NCI-H1105 (cell line): Measurements from ENCODE around the gene SNU13.
"Not testable (repeated sequence)": the region's sequence is repeated elsewhere in the genome, so short reads cannot be mapped to it uniquely, and the experiment has no call there.

ENCODE experiments used
- DNase-seq: peaks from one replicate; lab custom pipeline; 2025; lab: John Stamatoyannopoulos, UW

Gene SNU13

DNA sequence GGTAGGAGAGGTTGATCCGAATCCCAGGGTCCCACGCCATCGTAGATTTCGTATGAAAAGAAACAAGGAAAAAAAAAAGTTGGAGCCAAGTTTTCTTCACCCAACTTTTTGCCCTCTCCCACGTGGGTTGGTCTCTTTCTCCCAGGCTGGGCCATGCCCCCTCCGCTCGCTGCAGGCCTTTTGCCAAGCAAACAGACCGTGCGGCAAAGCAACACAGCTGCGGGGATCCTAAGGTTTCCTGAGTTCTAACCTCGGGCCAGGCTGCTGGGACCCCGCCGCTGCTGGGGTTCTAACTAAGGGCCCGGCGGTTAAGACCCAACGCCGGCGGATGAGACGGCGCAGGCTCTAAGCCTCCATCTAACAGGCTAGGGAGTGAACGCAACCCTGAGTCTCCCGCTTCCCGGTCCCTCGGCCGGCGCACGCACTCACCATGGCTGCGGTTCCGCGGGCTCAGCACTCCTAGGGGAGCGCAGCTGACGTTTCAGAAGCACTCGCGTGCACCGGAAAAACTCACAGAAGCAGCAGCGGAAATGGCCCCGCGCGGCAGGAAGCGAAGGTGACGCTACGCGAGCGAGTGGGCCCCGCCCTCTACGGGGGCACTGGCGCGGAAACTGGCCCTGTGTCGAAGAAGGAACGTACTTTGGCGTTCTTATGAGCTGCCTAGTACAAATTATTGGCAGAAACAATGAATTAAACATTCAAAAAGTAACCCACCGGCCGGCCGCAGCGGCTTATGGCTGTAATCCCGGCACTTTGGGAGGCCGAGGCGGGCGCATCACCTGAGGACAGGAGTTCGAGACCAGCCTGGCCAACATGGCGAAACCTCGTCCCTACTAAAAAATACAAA is at the start of gene SNU13:
Gene SNU13 (minus strand): TSS at position 503 of the 847 bp plus-strand sequence. CDS start 71 bp downstream, at position 432.
- DNase-seq, result peak; percentile 94

DNA sequence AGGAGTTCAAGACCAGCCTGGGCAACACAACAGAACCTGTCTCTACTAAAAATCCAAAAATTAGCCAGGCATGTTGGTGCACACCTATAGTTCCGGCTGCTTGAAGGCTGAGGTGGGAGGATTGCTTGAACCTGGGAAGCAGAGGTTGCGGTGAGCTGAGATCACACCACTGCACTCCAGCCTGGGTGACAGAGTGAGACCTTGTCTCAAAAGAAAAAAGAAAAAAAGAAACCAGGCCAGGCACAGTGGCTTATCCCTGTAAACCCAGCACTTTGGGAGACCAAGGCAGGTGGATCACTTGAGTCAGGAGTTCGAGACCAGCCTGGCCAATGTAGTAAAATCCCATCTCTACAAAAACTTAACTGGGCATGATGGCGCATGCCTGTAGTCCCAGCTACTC is 44.6 kb upstream of the SNU13 start:
- not testable (repeated sequence) for DNase-seq

GRCh38 chr22:41732096-41732772 is 43.6 kb upstream of the SNU13 start:
- DNase-seq, result no peak

GRCh38 chr22:41731609-41732008 is 42.9 kb upstream of the SNU13 start:
- no peak for DNase-seq

DNA sequence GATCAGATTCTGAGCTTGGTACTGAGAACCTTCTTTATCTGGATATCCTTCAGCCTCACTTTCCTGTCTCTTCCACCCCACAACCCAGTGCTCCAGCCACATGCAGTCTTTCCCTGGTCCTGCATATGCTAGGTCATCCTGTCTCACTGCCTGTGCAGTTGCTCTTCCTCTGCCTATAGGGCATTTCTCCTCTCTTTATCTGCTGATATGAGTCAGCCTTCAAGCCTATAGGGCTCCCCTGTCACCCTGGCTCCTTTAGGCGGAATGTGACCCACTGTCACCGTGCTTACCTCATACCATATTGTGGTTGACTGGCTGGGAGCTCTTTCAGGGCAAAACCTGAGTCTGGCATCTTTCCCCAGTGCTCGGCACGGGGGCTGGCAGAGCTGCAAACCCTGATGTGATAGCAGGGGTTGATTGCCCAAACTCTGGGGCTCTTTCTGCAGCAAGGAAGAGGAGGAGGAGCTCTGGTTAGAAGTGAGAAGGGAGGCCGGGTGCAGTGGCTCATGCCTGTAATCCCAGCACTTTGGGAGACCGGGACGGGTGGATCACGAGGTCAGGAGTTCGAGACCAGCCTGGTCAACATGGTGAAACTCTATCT is 36.9 kb upstream of the SNU13 start:
- no peak for DNase-seq

DNA sequence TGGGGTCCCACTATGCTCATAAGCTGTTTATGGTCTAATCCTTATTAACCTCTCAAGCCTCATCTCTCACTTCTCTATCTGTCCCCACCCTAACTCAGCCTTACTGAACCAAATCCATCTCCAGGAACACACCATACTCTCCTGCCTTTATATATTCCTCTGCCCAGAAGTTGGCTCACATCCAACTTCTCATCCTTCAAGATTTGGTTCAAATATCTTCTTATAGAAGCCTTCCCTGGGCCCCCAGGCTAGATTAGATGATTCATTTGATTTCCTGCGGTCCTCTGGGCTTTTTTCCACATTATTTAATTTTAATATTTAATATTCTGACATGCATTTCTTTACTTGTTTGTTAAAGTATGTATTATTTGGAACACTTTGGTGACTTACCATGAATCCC is 33.8 kb upstream of the SNU13 start:
- DNase-seq, result no peak

GRCh38 chr22:41713004-41713403 is 24.3 kb upstream of the SNU13 start:
- DNase-seq, result no peak

GRCh38 chr22:41709341-41709740 is 20.7 kb upstream of the SNU13 start:
- DNase-seq, result no peak

GRCh38 chr22:41702763-41703162 is 14.1 kb upstream of the SNU13 start:
- no peak for DNase-seq

DNA sequence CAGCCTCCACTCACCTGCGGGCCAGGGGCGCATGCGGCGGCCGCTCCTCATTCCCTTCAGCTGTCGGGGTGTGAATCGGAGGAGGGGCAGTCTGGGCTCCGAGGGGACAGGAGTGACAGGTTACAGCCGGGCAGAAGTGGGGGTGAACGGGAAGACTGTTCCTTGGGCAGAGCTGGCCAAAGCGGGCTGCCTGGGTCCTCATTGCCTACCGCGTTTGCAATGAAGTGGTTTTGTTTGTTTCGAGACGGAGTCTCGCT is 11.4 kb upstream of the SNU13 start:
- DNase-seq, result no peak

DNA sequence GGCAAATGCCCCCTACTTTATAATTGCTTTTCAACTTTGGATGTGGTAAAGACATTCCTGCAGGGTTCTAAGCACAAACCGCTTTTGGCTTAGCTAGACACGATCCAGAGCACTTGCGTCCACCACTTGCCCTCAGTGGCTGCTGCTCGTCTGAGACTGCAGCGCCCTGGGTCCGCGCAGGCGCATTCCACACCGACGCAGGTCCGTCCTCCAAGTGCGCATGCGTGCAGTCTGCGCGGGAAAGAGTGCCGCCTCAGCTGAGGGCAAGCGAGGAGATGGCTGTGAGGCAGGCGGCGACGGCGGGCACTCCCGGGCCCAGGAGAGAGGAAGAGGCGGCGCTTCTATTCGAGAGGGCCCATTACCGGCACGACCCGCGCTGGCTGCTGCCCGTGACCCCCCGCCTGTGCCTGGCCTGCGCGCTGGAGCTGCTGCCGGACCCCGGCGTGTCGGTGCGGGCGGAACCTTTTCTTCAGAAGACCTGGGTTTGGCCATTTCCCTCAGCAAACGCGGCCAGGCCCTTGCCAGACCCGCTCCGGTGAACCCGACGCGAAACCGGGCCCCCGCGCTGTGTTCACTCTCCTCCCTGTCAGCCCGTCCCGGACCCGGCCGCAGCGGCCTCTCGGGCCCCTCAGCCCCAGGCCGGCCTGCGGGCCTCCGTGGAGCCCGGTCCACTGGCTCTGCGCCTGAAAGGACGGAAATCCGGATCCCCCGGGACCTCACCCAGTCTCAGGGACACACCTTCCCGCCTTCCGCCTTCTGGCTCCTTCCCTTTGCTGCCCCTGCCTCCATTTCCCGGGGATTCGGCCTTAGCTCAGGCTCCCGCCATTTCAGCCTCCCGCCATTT is 10.8 kb upstream of the SNU13 start, which contains the start of gene MEI1:
Gene MEI1 (plus strand): TSS at position 240 of the 844 bp plus-strand sequence. CDS start 36 bp downstream, at position 276.
- DNase-seq, result no peak

- peak; percentile 95 for DNase-seq
These were observed 8.6 kb upstream of the SNU13 start for GRCh38 chr22:41697126-41697775.

GRCh38 chr22:41696703-41697102 is 8.0 kb upstream of the SNU13 start:
- no peak for DNase-seq

DNA sequence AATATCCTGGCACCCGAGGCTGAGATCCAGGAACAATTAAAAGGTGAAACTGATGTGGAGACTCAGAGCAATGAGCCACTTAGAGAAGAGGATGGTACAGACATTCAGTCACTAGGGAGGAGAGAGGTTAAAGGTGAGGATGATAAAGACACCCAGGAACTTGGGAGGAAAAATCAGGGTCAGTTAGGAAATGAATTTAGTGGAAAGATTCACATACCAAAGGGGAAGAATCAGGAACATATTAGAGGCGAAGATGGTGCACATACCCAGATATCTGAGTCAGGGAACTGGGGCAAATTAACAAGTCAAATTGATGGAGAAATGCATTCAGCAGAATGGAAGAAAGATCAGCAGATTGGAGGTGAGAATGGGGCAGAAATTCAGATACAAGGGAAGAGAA is 6.5 kb upstream of the SNU13 start:
- no peak for DNase-seq

- DNase-seq, result no peak
These were observed 1.8 kb upstream of the SNU13 start for GRCh38 chr22:41690476-41690875.

- peak; percentile 15 for DNase-seq
These were observed 734 bp downstream of the SNU13 start for GRCh38 chr22:41687901-41688364.

DNA sequence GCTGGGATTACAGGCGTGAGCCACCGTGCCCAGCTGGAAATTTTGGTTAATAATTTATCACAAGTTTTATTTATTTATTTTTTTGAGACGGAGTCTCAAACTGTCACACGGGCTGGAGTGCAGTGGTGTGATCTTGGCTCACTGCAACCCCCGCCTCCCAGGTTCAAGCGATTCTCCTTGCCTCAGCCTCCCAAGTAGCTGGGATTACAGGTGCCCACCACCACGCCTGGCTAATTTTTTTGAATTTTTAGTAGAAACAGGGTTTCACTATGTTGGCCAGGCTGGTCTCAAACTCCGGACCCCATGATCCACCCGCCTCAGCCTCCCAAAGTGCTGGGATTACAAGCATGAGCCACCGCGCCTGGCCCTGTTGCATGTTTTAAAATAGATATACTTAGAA is 1.8 kb downstream of the SNU13 start:
- DNase-seq, result not testable (repeated sequence)

- DNase-seq, result no peak
These were observed 4.5 kb downstream of the SNU13 start for GRCh38 chr22:41684194-41684593.

DNA sequence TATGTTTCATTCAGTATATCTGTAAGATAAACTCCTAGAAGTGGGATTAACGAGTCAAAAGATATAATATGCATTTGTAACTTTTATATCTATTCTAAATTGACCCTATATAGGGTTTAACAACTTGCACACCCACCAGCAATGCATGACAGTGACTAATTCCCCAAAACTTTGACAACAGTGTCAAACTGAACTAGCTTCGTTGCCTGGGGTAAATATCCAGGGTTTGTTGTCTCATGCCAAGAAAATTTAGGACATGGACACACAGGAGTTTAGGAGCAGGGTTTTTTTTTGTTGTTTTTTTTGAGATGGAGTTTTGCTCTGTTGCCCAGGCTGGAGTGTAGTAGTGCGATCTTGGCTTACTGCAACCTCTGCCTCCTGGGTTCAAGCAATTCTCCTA is 5.1 kb downstream of the SNU13 start:
- no peak for DNase-seq

GRCh38 chr22:41683052-41683451 is 5.6 kb downstream of the SNU13 start:
- DNase-seq, result no peak

DNA sequence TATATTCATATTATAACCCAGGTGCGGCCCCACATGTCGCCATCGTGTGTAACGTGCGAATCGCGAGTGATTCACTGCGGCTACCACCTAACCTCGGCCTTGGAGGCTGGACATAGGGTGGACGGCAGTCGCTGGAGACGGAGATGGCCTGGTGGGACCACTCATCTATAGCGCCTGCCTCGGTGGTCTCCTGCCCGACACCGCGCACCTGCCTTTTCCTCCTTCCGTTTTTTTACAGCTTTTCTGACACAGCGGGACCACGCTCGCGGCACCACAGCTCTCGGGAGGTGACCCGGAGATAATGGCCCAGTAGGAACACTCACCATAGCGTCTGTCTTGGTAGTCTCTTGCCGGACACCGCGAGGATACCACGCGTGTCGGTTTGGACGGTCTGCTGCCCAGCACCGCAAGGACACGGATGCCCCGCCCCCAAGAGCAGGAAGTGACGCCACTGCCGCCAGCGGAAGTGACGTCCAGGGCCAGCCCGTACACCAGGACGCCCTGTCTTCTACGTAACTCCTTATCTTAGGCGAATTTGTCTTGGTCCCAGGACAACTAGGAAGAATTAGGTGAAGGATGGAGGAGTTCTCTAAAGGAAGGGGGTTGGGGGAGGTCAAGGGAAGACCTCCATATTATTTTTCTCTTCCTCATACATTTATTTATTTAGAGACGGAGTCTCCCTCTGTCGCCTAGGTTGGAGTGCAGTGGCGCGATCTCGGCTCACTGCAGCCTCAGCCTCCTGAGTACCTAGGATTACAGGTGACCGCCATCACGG is 6.4 kb downstream of the SNU13 start:
- DNase-seq, result peak; percentile 92
